Activated CD4-positive, CD25-positive, alpha-beta regulatory T cell treated with anti-CD3 and anti-CD28 coated beads, Interleukin-2, amount 50 U/mL, for 72 hours (primary cell): Measurements from ENCODE around the gene FYN.

Experiments
- DNase-seq: peaks from one replicate; pipeline ENCODE4 v3.0.0; 2021

FYN gene

DNA sequence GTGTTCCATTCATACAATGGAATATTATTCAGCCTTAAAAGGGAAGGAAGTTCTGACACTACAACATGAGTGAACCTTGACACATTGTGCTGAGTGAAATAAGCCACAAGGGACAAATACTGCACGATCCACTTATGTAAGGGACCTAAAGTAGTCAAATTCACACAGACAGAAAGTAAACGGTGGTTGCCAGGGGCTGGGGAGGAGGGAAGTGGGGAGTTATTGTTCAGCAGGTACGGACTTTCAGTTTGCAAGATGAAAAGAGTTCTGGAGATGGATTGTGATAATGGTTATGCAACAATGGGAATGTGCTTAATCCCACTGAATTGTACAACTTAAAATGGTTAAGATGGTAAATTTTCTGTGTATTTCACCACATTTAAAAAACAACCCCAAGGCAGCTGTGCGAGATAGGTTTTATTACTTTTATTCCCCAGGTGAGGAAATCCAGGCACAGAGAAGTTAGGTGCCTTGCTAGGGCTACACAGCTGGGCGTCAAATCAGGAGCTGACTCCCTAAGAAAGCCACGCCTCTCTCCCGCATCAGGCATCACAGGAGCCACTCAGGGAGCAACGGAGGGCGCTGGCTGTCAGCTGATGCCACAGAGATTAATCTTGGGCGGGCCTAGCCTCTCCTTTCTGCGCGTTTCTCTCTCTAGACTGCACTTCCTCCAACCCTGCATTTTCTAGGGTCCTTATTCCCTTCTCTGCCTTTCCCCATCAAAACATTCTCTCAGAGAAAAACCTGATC lies 258.2 kb downstream of the FYN start:
- no peak for DNase-seq

DNA sequence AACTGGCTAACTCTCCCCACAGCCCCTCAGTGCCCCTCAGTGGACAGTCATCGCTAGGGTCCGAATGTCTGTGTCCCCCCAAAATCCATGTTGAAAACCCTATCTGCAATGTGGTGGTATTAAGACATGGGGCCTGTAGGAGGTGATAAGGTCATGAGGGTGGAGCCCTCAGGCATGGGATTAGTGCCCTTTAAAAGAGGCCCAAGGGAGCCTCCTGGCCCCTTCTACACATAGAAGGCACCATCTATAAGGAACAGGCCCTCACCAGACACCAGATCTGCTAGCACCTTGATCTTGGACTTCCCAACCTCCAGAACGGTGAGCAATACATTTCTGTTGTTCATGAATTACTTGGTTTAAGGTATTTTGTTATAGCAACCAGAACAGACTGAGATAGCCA lies 260.9 kb downstream of the FYN start:
- DNase-seq = no peak

DNA sequence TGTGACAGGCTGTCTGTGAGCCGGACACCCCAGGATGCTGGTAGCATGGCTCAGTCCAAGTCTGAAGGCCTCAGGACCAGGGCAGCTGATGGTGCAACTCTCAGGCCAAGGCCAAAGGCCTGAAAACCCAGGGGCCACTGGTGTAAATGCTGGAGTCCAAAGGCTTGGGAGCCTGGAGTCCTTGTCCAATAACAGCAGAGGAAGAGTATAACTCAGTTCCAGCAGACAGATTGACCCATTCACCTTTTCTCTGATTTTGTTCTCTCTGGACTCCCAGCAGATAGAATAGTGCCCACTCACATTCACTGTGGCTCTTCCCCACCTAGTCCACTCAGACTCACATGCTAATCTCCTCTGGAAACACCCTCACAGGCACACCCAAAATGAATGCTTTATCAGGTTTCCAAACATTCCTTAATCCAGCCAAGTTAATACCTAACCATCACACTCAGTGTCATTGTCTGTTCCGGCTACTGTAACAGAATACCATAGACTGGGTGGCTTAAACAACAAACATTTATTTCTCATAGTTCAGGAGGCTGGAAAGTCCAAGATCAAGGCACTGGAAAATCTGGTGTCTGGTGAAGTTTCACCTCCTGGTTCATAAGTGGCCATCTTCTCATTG lies 262.6 kb downstream of the FYN start:
- no peak for DNase-seq
